Activated T-cell treated with anti-CD3 and anti-CD28 coated beads, Interleukin-2, amount 50 U/mL, for 24 hours (primary cell): ENCODE results near the gene ZBTB16.

Experiments
- DNase-seq: peaks from one replicate; pipeline ENCODE4 v3.0.0-alpha.2; 2020
- H3K27ac Mint-ChIP-seq: 2 replicates; pipeline ENCODE4 v1.8.0; 2020; ENCODE audit warnings: mild to moderate bottlenecking, mixed read lengths
- H3K27me3 Mint-ChIP-seq: 2 replicates; pipeline ENCODE4 v1.8.0; 2020; ENCODE audit warnings: mixed read lengths
- H3K36me3 Mint-ChIP-seq: 2 replicates; pipeline ENCODE4 v1.8.0; 2020; ENCODE audit warnings: low read depth, mixed read lengths
- H3K4me1 Mint-ChIP-seq: 2 replicates; pipeline ENCODE4 v1.8.0; 2020; ENCODE audit warnings: low read depth, mixed read lengths
- H3K4me3 Mint-ChIP-seq: 2 replicates; pipeline ENCODE4 v1.8.0; 2020; ENCODE audit warnings: mild to moderate bottlenecking, moderate library complexity, mixed read lengths
- H3K9me3 Mint-ChIP-seq: 2 replicates; pipeline ENCODE4 v1.8.0; 2020; ENCODE audit warnings: mixed read lengths

Gene ZBTB16

DNA sequence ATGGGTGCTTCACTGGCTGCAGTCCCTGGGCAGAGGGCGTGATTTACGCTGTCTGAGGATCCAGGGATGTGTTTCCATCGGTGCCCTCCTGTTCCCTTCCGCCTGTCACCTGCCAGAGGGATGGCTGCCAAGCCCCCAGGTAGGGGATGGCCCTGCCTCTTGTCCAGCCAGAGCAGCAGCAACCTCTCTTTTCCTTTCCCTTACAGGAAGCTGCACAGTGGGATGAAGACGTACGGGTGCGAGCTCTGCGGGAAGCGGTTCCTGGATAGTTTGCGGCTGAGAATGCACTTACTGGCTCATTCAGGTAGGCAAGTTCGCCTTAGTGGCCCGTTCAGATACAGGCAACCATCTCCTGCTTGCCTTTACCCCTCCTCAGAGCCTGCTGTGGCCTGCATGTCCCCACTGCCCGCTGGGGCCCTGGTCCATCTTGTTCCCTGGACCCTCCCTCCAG lies 96.6 kb downstream of the ZBTB16 start:
- Mint-ChIP-seq H3K27ac (no peak overlapping the region), H3K36me3 (no peaks in the 10 kb centered on the region), H3K4me3 (no peak overlapping the region), H3K27me3 (no peaks in the 10 kb centered on the region), H3K9me3 (no peaks in the 10 kb centered on the region), H3K4me1 (peaks cover 56% of the 10 kb centered on the region)
- DNase-seq = no peak

DNA sequence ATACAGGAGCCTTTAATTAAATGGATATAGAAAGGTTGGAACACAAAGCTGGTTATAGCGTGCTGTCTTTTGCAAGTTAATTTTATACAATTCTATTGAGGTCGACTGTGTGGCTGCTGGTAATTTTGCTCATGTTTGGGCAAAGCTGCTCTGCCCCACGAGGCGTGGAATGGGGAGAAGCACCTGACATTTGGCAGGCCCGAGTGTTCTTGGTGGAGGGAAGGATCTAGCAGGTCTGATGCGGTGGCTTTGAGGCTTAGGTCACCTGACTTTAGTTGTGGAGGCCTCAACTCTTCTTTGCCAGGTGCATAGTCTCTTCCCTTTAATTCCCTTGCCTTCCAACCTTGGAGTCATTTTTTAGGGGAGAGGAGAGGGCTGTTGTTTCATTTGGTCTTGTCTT lies 97.3 kb downstream of the ZBTB16 start:
- Mint-ChIP-seq H3K4me1 (peaks cover 60% of the 10 kb centered on the region), H3K27ac (no peak overlapping the region), H3K9me3 (no peaks in the 10 kb centered on the region), H3K4me3 (no peak overlapping the region), H3K36me3 (no peaks in the 10 kb centered on the region), H3K27me3 (no peaks in the 10 kb centered on the region)
- no peak for DNase-seq

DNA sequence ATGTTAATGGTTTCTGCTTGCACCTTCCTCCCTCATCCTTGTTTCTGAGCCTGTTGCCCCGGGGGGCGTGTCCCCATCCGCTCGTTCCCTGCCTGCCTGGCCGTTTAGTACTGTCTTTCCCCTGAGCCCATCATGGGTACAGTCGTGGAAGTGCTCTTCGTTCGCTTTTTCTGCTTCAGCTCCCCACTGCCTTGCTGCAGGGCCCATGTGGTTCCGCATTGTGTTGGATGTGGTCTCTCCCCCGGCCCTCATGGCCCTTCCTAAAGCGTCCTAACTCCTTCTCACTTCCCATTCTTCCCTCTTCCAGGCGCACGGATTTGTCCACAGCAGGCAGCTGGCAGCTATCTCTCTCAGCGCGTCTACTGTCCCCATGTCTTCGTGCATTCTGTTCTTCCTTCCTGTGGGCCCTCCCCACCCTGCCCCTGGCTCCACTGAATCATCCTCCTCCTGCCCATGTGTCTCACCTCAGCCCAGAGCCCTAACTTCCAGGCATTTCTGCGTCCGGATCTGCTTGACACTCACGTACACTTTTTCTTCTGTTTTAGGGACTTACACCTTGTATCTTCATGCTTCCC lies 98.1 kb downstream of the ZBTB16 start:
- no peak for DNase-seq
- H3K4me3 Mint-ChIP-seq = no peak overlapping the region
- H3K27ac Mint-ChIP-seq = no peak overlapping the region
- H3K9me3 Mint-ChIP-seq = no peaks in the 10 kb centered on the region
- no peaks in the 10 kb centered on the region for H3K36me3 Mint-ChIP-seq
- H3K27me3 Mint-ChIP-seq = no peaks in the 10 kb centered on the region
- H3K4me1 Mint-ChIP-seq = peaks cover 60% of the 10 kb centered on the region

DNA sequence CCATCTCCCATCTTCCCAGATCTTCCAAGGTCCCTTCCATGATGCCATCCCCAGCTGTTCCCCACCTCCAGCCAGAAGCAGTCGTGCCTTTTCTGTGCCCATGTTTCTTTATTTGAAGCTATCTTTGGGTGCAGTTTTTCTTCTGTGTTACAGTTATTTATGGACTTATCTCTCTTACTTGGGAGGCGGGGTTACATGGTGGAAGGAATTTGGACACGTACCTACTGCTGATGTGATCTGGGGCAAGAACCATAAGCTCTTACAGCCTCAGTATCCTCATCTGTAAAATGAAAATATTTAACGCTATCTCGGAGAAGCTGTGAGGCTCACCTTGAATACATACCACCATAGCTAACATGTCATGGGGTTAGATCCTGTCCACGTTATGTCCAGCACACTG lies 98.9 kb downstream of the ZBTB16 start:
- Mint-ChIP-seq H3K9me3 (no peaks in the 10 kb centered on the region), H3K36me3 (no peaks in the 10 kb centered on the region), H3K27me3 (no peaks in the 10 kb centered on the region), H3K4me3 (no peak overlapping the region), H3K4me1 (peaks cover 63% of the 10 kb centered on the region), H3K27ac (no peak overlapping the region)
- DNase-seq = no peak

DNA sequence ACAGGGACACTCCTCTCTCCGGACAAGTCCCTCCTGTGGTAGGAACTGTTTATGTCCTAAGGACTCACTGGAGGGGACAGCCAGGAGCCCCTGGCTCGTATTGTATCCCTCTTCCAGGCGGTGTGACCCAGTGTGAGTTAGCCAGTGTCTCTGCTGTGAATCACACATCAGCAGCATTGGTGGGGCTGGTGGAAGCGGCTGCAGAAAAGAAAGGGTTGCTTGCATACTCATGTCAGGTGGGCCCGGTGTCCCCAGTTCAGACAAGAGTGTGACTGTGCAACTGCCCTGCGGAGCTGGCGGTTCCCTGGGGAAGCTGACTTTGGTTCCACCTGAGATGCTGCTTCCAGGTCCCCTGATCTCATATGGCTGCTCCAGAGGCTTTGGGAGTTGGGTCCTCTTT lies 99.4 kb downstream of the ZBTB16 start:
- H3K27ac Mint-ChIP-seq = peak overlapping the region; percentile 47
- H3K4me1 Mint-ChIP-seq = peaks cover 68% of the 10 kb centered on the region
- no peak overlapping the region for H3K4me3 Mint-ChIP-seq
- H3K9me3 Mint-ChIP-seq = no peaks in the 10 kb centered on the region
- no peak for DNase-seq
- H3K27me3 Mint-ChIP-seq = no peaks in the 10 kb centered on the region
- H3K36me3 Mint-ChIP-seq = no peaks in the 10 kb centered on the region

DNA sequence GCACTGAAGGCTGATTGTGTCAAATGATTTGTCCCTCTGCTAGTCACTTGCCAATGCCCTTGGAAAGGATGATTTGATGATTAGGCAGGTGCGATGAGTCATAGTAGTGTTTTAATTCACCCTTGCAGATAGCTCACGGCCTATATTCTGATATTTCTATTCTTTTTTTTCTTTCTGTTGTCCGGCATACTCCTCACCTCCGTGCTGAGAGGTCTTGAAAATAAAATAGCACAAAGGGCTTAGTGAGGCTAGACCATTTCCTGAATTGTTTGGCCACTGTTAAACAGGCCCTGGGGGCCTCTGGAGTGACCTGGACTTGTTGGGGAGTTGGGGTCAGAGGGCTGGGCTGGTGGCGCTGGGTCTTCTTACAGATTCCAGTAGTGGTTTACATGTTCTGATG lies 99.8 kb downstream of the ZBTB16 start:
- Mint-ChIP-seq H3K9me3 (no peaks in the 10 kb centered on the region), H3K4me3 (peak overlapping the region; percentile 48), H3K27ac (peak overlapping the region; percentile 47), H3K4me1 (peaks cover 69% of the 10 kb centered on the region), H3K27me3 (no peaks in the 10 kb centered on the region), H3K36me3 (no peaks in the 10 kb centered on the region)
- DNase-seq = no peak

DNA sequence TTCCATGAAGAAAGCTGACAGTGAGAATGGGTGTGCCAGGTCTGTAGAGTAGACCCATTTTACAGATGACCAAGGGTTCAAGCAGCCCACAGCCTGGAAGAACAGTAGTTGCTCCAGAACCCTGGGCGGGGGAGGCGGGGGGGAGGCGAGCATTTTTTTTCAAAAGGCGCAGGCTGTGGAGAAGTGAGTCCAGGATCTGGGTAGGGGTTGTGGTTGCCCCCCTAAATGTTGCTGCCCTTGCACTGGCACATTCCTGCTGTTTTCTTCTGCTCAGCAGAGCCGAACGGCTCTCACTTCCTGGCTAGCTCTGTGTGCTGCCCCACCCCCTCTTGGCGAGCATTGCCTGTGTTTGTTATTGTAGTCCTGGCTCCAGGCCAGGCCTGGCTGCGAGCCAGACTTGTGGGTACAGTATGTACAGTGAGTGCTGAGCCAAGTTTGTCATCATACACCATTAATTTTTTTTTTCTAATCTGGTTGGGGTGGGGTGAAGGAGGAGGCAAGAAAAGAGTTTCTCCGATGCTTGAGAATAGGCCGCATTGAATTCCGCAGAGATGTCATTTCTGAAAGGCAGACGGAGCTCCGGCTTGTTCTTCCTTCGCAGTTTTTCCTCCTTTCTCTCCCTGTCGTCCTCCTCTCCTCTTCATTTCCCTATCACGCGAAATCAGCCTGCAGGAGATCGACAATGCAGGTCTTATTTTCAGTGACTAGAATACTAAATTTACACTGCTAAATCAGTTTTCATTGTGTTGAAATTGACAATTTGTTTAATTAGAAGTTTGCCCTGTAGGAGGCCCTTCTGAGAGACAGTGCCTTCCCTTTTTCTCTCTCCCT lies 100.5 kb downstream of the ZBTB16 start:
- no peaks in the 10 kb centered on the region for H3K9me3 Mint-ChIP-seq
- no peaks in the 10 kb centered on the region for H3K36me3 Mint-ChIP-seq
- H3K4me3 Mint-ChIP-seq = peak overlapping the region; percentile 48

DNA sequence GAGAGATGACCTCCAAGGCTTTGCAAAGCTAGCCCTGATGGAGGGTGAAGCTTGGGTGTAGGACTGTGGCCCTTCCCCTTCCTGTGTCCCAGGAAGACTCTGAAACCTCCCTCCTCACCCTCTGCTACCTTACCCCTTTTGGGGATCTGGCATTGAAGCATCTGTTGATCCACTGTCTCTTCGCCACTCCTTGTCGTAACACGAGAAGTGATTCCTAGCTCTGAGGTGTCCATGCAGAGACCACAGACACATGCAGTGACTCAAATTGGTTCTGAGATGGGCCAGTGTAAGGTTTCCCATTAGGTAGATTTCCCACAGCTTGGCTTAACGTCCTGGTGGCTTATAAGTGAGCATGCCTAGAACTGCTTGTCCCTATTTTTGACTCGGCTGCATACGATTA lies 101.4 kb downstream of the ZBTB16 start:
- no peak for DNase-seq
- Mint-ChIP-seq H3K27ac (no peak overlapping the region), H3K27me3 (no peaks in the 10 kb centered on the region), H3K4me1 (peaks cover 83% of the 10 kb centered on the region), H3K36me3 (no peaks in the 10 kb centered on the region), H3K4me3 (no peak overlapping the region), H3K9me3 (no peaks in the 10 kb centered on the region)

More for the DNA sequence above, 100.5 kb downstream of the ZBTB16 start:
- Mint-ChIP-seq H3K4me1 (peaks cover 74% of the 10 kb centered on the region), H3K27ac (peak overlapping the region; percentile 47), H3K27me3 (no peaks in the 10 kb centered on the region)
- peak; percentile 90 for DNase-seq

DNA sequence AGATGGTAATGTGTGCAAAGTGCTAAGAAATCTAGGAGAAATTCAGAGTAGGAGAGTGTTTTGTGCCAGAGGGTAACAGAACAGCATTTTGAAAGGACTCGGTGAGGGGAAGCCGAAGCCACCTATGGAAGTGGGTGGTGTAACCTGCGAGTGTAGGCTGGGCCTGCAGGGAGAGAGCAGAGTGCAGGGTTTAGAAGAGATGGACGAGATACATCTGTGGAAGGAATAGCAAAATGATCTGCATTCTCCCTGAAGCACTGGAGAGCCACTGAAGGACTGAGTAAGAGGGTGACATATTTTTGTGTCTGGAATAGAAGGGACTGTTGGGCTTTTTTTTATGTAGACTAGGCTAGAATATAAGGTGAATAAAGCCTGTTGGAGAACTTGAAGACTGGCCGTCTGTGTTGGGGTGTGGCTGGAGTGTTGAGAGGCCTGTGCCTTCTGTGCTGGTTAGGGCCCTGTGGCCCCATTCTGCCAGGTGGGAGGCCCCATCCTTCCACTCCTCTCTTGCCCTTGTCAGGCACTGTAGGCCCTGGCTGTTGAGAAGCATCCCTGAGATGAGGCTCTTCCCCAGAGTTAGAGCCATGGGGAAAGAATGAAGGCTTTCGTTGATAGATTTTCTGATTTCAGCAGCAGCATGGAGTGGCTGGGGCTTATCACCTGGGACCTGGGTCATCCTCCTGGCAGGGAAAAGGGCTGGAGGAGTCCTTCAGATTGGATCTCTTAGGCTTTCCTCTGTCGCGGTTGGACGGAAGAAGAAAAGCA lies 102.2 kb downstream of the ZBTB16 start:
- H3K9me3 Mint-ChIP-seq = no peaks in the 10 kb centered on the region
- H3K27me3 Mint-ChIP-seq = no peaks in the 10 kb centered on the region
- H3K4me3 Mint-ChIP-seq = no peak overlapping the region
- H3K36me3 Mint-ChIP-seq = no peaks in the 10 kb centered on the region
- DNase-seq = no peak
- H3K4me1 Mint-ChIP-seq = peaks cover 90% of the 10 kb centered on the region
- no peak overlapping the region for H3K27ac Mint-ChIP-seq

DNA sequence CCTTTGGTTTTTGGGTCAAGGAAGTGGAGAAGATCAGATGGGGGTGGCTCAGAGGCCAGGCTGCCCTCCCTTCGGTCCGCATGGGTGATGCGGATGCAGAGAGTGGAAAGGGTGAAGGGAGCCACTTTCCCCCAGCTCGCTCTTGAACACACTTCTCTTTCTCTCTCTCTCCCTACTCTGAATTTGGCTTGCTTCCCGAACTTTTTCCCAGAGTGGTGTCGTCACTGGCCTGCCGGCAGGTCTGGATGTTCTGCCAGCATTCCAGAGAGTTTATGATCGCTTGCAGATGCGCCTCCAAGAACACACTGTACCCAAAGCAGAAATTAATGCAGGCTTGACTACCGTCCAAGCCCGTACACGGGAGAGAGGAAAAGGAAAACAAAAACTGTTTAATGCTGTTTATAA lies 103.2 kb downstream of the ZBTB16 start:
- no peaks in the 10 kb centered on the region for H3K9me3 Mint-ChIP-seq
- DNase-seq = no peak
- H3K4me1 Mint-ChIP-seq = peaks cover 90% of the 10 kb centered on the region
- H3K27me3 Mint-ChIP-seq = no peaks in the 10 kb centered on the region
- no peak overlapping the region for H3K27ac Mint-ChIP-seq
- no peaks in the 10 kb centered on the region for H3K36me3 Mint-ChIP-seq
- no peak overlapping the region for H3K4me3 Mint-ChIP-seq

DNA sequence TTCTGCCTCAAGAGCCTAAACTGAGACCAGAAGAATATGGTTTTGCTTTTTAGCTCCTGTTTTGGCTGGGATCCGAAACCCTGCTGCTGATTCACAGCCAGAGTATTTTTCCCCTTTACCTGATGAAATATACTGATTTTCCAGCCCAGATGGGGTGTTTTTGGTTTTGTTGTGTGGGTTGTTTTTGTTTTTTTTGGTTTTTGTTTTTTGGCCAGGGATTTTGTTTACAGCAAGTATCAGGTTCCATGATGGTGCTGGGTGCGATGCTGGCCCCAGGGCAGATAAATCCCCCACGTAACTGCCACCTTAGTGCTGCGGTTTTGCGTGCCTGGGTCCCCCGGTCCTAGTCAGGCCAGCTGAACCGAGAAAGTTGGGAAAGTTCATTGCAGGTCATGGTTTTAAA lies 103.7 kb downstream of the ZBTB16 start:
- Mint-ChIP-seq H3K4me3 (no peak overlapping the region), H3K36me3 (no peaks in the 10 kb centered on the region), H3K27me3 (no peaks in the 10 kb centered on the region), H3K4me1 (peaks cover 90% of the 10 kb centered on the region), H3K9me3 (no peaks in the 10 kb centered on the region), H3K27ac (no peak overlapping the region)
- DNase-seq = no peak

DNA sequence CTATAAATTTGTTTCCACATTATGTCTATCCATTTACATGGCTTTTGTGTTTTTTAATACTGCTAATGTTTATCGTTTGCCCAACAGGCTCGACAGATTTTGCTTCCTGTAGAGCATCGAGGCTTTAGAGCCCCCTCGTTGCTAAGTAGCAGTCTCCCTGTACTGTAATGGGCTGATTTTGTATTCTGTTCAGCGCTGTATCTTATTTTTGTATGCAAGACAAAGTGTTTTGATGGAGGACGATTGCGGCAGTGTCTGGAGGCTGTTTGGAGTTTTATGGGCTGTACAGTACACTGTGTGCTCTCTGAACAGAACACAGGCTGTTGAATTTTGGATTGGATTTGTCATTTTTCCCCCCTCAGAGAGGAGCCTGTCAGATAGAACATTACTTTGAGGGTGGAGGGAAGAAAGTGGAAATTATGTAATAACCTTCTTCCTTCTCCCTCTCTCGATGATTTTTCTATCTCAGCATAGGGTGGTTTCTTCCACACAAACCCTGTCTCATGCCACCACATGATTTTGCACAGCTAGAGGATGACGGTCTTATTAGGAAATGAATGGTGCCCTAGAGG lies 104.4 kb downstream of the ZBTB16 start:
- Mint-ChIP-seq H3K36me3 (no peaks in the 10 kb centered on the region), H3K27ac (no peak overlapping the region), H3K4me1 (peaks cover 91% of the 10 kb centered on the region), H3K27me3 (no peaks in the 10 kb centered on the region), H3K9me3 (no peaks in the 10 kb centered on the region), H3K4me3 (no peak overlapping the region)
- DNase-seq = no peak

DNA sequence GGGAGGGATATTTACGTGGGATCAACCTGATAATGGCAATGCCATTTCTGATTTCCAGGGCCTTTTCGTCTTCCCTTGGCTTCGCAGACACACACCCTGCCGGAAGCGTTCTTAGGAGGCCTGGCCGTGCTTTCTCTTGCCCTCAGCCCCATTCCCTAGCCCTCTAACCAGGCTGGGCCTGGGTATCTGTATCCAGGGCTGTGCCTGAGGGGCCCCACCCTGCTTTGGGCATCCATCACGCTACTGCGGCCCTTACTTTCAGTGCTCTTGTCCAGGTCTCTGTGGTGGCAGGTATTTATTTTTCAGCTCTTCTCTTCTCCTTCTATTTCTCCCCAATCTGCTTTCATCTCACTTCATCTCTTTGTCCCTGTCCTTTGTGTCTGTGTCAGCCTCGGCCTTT lies 105.0 kb downstream of the ZBTB16 start:
- Mint-ChIP-seq H3K4me1 (peaks cover 91% of the 10 kb centered on the region), H3K4me3 (no peak overlapping the region), H3K27ac (no peak overlapping the region), H3K27me3 (no peaks in the 10 kb centered on the region), H3K36me3 (no peaks in the 10 kb centered on the region), H3K9me3 (no peaks in the 10 kb centered on the region)
- no peak for DNase-seq

DNA sequence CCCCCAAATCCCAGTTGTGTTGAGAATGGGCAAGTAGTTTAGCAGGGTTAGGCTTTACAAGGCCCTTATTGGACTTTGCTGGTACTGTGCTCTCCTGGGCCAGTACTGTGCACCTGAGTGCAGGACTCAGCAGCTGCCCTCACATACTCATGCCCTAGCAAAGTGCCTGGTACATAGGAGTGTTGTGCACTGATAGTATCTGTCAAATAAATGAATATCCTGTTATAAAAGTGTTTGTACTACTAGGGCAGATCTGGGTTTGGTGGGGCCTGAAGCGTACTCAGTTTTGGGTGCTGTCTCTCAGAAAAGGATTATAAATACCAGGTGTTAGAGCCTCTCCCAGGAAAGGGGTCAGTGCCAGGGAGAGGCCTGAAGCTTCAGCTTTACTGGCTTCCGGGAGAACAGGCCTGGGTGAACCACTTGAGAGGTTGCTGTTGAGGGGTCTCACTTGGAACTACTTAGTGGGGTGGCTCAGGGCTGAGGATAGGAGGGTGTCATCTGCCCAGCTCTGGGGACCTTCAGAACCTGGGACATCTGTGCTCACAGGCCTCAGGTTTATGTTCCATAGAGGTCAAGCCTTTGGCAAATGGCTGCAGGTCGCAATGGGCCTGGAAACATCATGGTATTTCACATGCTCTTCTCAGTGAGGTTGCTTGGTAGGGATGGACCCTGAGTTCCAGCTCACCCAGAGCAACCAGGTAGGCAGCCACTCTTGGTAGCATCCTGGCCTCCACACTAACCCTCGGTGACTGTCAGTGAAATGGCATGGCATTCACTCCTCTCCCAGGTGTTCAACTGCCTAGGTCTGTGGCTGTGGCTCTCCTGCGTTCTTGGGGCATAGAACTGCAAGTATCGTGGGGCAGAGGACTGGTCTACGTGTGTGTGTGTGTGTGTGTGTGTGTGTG lies 106.1 kb downstream of the ZBTB16 start:
- Mint-ChIP-seq H3K9me3 (no peaks in the 10 kb centered on the region), H3K36me3 (no peaks in the 10 kb centered on the region), H3K4me3 (no peak overlapping the region), H3K27me3 (no peaks in the 10 kb centered on the region), H3K27ac (no peak overlapping the region), H3K4me1 (peaks cover 90% of the 10 kb centered on the region)
- no peak for DNase-seq
